Gastrocnemius medialis (tissue), 4 donors: ENCODE data around the gene CPSF2.
A peak's percentile ranks its signal among the peaks of the same experiment; 100 is the strongest.

Experiments
- CTCF ChIP-seq, 5 experiments: fragments of 450-650 bp in 3 of 5; fragments of 200-600 bp in 2 of 5; sonication (generic) in 2 of 5; IDR thresholded peaks in 4 of 5; conservative IDR thresholded peaks in 1 of 5; 1 replicate in 4 of 5; 2 replicates in 1 of 5; pipeline ENCODE4 v1.5.1; 2016 to 2019; ENCODE audit warnings: antibody characterized with exemption in 5 of 5, mild to moderate bottlenecking in 3 of 5, moderate library complexity in 3 of 5
- POLR2A ChIP-seq, 2 donors: fragments of 450-650 bp; IDR thresholded peaks; one replicate each; pipeline ENCODE4 v1.6.1; 2017; ENCODE audit warnings: antibody characterized with exemption in 2 of 2, mild to moderate bottlenecking in 2 of 2, moderate library complexity in 2 of 2

GRCh38 chr14:92135269-92135668 lies 13.5 kb downstream of the CPSF2 start:
- peak in 3 of 5 experiments; percentile 7 to 29 (median 22) for TF ChIP-seq CTCF (IDR thresholded peaks at IDR 0.05 in 4 of 5, conservative IDR thresholded peaks at IDR 0.05 in 1 of 5)
- no peak for TF ChIP-seq POLR2A (IDR thresholded peaks at IDR 0.05)
